ENCODE results near the gene PPP1R12A.

GRCh38 chr12:79835377-79835843 lies 99.5 kb downstream of the PPP1R12A start:
- TF ChIP-seq CTCF (IDR thresholded peaks at IDR 0.05; ENCODE audit: low read depth, low read length) (no peak), EZH2phosphoT487 (IDR thresholded peaks at IDR 0.05; ENCODE audit: low read depth) (no peak)
